ENCODE results near the gene GMPR.
"Not testable (repeated sequence)": the region's sequence is repeated elsewhere in the genome, so short reads cannot be mapped to it uniquely, and the experiment has no call there.

GMPR gene

DNA sequence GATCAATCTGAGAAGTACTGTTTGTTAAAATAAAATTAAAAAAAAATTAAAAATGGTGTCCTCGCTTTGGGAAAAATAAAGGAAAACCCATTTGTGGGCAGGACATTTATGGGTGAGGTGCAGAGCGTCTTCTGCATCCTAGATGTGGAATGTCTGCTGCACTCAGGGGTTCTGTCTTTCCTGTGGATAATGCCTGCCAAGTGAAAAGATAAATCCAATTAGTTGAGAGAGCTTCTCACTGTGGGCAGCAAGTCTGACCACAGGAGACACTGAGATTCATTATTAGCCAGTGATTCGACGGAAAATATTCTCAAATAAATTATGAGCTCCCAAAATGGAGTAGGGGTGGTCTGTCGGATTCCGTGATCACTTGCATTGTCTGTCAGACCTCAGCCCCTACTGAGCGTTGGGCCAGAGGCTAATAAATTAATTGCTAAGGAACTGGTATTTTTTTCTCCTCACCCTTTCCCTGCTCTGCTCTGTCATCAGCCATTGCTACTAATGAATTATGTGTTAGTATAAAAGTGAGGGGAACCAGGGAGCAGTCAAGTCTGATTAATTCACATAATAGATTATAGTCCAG lies 10.0 kb downstream of the GMPR start:
- DNase-seq = no peak

GRCh38 chr6:16249971-16250370 lies 11.6 kb downstream of the GMPR start:
- no peak for DNase-seq

DNA sequence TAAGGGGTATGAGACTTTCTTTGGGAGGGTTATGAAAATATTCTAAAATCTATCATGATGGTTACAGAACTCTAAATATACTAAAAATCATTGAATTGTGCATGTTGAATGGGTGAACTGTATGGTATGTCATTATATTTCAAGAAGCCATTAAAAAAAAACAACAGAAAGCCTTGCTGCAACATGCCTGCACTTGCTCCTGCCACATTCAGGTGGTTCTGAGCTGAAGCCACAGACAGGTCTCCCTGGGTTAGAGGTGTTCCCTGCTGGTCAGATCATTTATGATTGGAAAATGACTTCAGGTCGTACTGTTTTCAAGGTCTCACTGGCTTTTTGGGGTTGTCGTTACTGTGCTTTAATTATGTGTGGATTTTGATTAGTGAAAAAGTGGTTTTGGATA lies 13.3 kb downstream of the GMPR start:
- DNase-seq = no peak

GRCh38 chr6:16252686-16253299 lies 14.4 kb downstream of the GMPR start:
- DNase-seq = no peak

DNA sequence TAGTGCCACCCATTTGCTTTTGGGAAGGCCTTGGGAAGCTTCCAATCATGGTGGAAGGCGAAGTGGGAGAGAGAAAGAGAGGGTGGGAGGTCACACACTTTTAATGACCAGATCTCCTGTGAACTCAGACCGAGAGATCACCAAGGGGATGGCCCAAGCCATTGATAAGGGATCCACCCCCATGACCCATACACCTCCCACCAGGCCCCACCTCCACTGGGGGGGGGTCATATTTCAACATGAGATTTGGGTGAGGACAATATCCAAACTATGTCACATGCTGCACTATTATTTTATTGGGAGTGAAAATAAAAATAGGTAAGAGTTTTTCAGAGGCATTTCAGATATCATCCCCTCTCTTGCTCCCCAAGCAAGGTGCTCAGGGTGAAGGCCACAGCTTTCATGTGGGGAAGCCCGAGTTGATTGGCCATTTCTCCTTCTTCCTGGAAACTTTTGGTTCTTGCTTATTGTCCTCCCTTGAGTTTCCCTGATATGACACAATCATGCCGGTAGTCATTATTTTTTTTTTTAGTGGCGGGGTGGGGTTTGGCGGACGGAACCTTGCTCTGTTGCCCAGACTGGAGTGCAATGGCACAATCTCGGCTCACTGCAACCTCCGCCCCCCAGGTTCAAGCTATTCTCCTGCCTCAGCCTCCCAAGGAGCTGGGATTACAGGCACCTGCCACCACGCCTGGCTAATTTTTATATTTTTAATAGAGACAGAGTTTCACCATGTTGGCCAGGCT lies 15.2 kb downstream of the GMPR start:
- no peak for DNase-seq

DNA sequence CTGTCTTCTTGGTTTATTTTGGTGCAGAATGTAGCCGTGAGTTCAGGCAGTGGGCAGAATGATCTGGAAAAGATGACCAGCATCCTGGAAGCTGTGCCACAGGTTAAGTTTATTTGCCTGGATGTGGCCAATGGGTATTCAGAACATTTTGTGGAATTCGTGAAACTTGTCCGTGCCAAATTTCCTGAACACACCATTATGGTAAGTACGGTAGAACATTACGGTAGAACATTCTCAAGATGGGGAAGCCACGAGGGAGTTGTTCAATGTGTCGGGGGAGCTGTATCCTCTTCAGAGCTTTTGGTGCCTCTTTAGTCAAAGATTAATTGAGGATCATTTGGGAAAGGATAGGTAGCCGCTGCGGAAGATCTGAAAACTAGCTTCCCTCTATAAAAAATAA lies 16.1 kb downstream of the GMPR start:
- no peak for DNase-seq

DNA sequence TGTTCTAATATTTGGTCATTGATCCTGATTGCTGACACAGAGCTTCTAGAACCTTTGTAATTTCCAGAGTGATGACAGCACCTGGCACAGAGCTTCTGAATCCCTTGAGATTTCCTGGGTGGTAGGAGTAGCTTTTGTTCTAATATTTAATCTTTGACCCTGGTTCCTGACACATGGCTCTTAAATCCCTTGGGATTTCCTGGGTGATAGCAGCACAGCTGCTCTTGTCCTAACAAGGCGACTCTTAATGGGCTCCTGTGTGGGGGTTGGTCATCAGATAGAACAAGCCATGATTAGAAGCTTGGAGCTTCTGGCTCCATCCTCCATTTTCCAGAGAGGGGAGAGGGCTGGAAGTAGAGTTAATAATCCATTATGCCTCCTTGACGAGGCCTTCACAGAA lies 18.4 kb downstream of the GMPR start:
- DNase-seq = no peak

DNA sequence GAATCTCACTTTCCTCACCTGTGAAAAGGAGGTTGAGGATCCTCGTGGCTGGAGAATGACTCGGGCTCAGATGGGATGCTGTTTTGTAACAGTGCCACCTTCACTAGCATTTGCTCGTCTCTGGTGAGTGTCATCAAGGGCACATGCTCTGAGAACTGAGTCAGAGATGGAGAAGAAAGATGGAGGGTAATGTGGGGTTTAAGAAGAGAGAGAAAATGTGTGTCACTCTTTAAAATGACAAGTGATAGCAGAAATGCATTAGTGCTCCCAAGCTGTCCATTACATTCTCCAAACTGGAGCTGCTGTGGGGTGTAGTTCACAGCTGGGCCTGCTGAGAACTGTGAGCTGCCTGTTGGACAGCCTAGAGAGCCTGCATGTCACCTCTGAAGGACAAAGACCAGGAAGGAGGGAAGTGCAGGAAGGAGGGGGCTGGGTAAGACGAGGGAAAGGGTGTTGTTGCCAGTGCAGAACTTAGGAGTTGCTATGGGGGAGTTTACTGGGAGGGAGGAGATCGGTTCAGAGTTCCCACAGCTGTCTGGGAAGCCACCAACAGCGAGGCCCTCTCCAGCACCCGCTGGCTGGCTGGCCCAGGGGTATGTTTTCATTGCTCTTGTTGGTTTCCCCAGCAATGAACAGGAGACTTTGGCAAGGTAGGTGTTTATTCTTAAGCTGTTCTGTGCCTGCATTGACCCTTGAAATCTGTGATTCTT lies 19.8 kb downstream of the GMPR start:
- DNase-seq = no peak

- no peak for DNase-seq
Observed at GRCh38 chr6:16258709-16259075, 20.3 kb downstream of the GMPR start.

GRCh38 chr6:16259604-16260003 lies 21.2 kb downstream of the GMPR start:
- DNase-seq = not testable (repeated sequence)

- DNase-seq = not testable (repeated sequence)
Observed at GRCh38 chr6:16260602-16261001, 22.2 kb downstream of the GMPR start.

- not testable (repeated sequence) for DNase-seq
Observed at GRCh38 chr6:16262773-16263172, 24.4 kb downstream of the GMPR start.

DNA sequence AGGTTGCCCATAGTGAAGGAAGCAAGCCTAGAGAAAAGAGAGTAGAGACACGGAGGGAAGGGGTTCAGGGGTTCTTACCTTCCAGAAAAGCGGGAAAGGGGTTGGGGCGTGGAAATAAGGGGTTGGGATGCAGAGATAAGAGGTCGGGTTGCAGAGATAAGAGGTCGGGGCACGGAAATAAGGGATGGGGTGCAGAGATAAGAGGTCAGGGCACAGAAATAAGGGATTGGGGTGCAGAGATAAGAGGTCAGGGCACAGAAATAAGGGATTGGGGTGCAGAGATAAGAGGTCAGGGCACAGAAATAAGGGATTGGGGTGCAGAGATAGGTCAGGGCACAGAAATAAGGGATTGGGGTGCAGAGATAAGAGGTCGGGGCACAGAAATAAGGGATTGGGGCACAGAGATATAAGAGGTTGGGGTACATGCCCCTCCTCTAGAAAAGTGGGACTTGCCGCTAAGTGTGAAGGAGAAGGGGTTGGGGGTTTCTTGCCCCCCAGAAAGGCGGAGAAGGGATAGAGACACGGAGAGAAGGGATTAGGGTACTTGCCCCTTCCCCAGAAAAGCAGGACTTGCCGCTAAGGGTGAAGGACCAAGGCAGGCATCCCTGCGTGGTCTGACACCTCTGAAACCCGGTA lies 25.2 kb downstream of the GMPR start:
- not testable (repeated sequence) for DNase-seq

GRCh38 chr6:16264785-16265184 lies 26.4 kb downstream of the GMPR start:
- DNase-seq = no peak

DNA sequence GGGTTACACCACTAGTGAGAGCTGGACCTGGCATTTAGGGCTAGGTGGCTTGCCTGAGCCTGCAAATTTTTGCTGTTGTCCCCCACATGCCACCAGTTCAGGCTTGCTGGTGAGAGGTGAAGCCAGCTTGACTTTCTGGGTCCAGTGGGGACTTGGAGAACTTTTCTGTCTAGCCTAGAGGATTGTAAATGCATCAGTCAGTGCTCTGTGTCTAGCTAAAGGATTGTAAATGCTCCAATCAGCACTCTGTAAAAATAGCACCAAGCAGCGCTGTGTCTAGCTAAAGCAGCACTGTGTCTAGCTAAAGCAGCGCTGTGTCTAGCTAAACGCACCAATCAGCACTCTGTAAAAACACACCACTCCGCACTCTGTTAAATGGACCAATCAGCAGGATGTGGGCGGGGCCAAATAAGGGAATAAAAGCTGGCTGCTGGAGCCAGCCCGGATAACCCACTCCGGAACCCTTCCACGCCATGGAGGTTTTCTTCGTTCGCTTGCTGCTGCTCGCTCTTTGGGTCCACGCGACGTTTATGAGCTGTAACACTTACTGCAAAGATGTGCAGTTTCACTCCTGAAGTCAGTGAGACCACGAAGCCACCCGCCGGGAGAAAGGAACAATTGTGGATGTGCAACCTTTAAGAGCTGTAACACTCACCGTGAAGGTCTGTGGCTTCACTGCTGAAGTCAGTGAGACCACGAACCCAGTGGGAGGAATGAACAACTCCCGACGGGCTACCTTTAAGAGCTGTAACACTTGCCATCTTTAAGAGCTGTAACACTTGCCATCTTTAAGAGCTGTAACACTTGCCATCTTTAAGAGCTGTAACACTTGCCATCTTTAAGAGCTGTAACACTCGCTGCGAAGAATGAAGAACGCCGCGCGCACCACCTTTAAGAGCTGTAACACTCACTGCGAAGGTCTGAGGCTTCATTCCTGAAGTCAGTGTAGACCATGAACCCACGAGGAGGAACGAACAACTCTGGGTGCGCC lies 27.3 kb downstream of the GMPR start:
- DNase-seq = no peak

GRCh38 chr6:16267428-16268263 lies 29.3 kb downstream of the GMPR start:
- no peak for DNase-seq

GRCh38 chr6:16269442-16270070 lies 31.2 kb downstream of the GMPR start:
- DNase-seq = not testable (repeated sequence)

DNA sequence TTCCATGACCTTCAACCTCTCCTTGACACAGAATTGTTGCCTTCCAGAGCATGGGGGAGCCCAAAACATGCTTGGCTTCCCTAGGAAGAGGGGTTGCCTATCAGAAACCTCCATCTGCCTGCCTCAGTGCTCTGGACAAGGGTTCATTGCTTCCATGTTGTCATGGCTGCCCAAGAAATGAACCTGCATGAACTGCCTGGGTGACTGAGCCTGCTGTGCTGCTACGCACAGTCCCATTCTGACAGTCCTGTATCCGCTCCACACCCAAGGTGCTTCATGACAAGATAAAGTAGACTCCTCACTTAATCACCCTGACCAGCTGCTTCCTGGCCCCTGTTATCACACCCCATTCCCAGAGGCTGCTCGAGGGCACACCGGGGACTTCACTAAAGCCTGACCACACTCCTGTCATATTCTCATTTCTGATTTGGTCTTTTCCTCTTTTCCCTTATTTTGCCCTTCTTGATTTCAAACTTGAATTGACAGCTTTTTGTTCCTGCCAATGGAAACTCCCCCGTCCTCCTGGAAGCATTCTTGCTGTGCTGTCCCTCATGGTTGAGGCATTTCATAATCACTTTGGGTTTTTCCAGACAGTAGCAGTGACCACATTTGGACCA lies 31.9 kb downstream of the GMPR start:
- DNase-seq = no peak

- DNase-seq = no peak
Observed at GRCh38 chr6:16271428-16271827, 33.0 kb downstream of the GMPR start.

- no peak for DNase-seq
Observed at GRCh38 chr6:16272201-16272600, 33.8 kb downstream of the GMPR start.
